LoVo (cell line): ENCODE results near the gene BCKDHA.
A peak's percentile ranks its signal among the peaks of the same experiment; 100 is the strongest.
"Not testable (repeated sequence)": the region's sequence is repeated elsewhere in the genome, so short reads cannot be mapped to it uniquely, and the experiment has no call there.

Source experiments
- DNase-seq: peaks from one replicate; pipeline ENCODE4 v3.0.0-alpha.2; 2016; ENCODE audit warnings: low spot score

The BCKDHA gene

DNA sequence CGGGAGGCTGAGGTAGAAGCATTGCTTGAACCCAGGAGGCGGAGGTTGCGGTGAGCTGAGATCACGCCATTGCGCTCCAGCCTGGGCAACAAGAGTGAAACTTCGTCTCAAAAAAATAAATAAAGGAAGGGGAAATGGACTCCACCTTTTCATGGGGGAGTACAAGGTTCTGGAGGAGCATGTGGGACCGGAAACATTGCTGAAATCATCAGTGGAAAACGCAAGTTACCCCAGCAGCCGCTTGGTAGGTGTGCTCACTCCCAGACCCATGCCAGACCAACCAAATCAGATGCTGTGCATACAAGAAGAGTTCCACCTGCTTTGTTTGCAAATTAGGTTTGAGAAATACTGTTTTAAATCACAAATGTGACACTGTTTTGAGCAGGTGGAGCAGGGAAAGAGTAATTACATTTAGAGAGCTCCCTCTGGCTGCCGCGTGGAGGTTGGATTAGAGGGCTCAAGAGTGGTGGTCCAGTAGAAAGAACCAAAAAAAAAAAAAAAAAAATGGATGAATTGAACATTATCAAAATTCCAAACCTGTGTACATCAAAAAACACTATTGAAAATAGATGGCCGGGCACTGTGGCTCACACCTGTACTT is 50.2 kb downstream of the BCKDHA start:
- DNase-seq, result no peak

DNA sequence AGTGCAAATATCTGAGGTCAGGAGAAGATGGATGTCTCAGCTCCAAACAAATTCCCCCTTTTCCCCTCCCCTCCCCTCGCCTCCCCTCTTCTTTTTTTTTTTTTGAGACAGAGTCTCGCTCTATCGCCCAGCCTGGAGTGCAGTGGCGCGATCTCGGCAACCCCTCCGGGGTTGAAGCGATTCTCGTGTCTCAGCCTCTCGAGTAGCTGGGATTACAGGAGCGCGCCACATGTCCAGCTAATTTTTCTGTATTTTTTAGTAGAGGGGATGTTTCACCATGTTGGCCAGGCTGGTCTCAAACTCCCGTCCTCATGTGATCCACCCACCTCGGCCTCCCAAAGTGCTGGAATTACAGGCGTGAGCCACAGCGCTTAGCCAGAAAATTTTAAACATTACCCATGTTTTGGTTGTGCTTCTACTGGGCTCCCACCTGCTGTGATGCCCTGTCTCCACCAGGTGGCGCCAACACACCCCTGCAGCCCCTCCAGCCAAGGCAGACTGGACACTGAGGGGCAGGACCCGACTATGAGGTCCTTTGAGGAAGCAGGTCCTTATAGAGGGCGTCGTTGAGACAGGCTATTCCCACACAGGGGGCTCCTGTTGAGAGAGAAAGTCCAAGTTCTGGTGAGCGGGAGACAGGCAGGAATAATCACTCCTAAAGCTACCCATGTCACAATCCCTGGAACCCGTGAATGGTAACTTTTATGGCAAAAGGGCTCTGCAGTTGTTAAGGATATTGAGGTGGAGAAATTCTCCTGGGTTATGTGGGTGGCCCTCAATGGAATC is 51.7 kb downstream of the BCKDHA start:
- peak; percentile 65 for DNase-seq

DNA sequence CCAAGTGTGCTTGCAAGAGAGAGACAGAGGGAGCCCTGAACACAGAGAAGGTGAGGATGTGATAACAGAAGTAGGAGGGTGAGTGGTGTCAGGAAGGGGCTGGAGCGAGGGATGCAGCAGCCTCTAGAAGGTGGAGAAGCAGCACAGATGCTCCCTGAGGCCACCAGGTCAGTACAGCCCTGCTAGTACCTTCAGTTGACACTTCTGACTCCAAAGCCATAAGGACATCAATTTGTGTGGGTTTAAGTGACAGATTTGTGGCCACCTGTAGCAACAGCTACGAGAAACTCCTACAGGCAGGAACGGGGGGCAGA is 52.2 kb downstream of the BCKDHA start:
- DNase-seq, result no peak

DNA sequence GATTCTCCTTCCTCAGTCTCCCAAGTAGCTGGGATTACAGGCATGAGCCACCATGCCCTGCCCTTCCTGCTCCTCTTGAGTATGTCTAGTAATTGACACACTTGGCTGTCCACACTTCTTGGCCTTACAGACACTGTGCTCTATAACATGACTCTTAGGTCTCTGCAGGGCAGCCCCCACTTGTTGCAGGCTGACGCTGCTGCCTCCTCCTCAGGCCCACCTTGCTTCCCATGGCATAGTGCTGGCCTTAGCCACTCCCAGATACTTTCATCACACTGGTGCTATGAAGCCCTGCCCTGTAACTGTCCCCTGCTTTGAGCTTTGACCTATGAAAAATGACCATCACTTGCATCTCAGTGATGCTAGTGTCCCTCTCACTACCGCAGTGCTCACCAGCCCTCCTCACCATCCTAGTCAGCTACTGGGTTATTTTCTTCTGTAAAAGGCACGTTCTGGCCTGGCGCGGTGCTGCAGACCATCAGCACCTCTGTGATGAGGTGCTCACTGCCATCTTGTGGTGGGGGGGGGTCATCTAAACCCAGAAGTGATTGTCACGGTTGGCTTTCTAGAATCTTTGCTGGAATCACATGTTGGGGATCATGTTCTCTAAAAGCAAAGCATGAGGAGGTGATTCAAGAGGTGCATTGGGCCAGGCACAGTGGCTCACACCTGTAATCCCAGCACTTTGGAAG is 55.1 kb downstream of the BCKDHA start:
- DNase-seq, result no peak

DNA sequence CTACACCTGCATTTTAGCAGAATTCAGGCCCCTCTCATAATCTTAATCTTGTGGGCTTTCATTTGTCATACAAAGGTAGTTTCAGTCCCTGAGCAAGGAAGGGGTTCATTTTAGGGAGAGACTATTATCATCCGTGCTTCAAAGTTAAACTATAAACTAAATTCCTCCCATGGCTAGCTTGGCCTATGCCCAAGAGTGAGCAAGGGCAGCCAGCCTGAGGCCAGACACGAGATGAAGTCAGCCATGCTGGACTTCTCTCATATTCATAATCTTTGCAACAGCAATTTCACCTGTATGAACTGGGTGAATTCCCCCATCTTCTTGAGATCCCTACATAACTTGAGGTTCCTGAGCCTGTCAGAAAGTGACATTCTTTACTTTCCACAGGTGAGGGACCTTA is 58.3 kb downstream of the BCKDHA start:
- no peak for DNase-seq

DNA sequence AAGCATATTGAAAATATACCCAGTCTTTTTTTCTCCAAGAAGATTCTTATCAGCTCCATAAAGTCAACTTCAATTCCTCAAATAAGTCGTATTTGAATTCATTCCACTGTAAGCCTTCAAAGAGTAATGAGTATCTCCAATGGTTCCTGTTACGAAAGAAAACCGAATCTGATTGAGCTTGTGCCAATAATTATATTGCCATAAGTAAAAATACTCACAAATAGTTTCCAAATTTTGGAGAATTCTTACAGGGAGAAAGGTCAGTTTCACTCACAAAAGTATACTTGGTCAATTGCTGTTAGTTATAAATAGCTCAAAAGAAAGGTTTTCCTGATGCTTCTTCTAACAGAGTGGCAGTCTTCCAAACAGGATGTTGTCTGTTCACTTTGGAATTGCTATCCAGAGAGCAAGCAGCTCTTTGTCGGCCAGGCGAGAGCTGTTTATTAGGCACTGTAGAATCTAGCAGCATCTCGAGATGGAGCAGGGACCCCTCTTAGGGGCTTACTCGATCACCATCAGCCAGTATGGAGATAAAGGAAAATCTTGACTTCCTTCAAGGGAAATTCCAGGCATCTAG is 58.8 kb downstream of the BCKDHA start:
- no peak for DNase-seq

DNA sequence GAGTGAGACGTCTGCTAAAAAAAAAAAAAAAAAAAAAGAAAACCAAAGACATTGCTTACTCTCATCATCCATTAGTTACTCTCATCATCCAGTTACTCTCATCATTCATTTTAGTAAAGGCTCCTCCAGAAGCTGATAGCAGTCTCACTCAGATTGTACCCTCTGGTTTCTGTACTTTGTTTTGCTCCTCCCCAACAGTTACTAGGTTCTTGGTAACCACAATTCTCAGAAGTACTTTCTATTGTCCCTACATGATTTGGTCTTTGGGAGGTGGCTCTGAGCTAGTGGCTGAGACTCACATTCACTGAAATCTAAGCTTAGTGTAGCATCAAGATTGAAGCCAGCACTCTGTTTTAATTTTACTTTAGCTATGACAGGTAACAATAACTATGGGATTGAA is 59.6 kb downstream of the BCKDHA start:
- DNase-seq, result no peak

DNA sequence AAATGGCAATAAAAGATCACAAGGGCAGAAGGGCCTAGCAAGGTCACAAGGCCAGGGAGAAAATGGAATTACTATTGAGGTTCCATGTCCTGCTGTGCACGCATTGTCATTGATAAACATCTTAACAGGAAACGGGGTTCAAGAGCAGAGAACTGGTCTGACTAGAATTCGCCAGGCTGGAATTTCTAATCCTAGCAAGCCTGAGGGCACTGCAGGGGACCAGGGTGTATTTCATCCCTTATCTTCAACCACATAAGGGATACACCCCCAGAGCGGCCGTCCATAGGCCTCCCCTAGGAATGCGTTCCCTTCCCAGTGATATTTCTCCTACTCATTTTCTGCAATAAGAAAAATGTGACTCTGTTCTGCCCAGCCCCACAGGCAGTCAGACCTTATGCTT is 64.9 kb downstream of the BCKDHA start:
- no peak for DNase-seq

DNA sequence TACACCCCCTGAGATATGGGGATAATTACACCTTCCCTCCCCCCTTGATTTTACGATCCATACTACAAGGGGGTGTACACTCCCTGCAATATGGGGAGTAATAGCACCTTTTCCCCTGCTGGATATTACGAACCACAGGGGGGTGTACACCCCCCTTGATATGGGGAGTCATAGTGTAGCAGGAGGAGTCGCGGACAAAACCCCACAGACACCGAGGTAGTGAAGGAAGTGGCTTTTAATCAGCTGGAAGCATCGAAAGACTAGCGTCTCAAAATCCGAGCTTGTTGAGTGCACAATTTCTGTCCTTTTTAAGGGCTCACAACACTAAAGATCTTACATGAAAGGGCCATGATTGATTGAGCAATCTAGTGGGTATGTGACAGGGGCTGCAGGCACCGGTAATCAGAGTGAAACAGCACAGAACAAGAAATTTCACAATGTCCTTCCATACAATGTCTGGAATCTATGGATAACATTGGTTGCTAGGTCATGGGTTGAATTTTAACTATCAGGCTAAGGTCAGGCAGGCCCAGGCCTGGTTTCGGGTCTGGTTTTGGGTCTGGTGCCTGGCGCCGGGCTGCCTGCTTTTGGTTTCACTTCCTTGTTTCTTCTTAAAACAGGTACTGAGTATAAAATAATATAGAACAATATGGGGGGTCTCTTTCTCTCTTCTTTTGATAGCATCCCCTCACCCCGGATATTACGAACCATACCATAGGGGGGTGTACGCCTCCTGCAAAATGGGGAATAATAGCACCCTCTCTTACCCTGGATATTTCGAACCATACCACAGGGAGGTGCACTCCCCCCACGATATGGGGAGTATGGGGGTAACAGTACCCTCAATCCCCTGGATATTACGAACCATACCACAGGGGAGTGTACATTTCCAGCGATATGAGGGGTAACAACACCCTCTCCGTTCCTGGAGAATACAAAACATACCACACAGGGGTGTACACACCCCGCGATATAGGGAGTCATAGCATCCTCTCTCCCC is 65.9 kb downstream of the BCKDHA start:
- not testable (repeated sequence) for DNase-seq
